K562 (cell line): ENCODE results near the gene CHSY1. TPM values are rescaled to one million over a fixed set of nuclear protein-coding genes. Genes with fewer than 3 reads are reported as not detected.

Experiments used
- ATAC-seq: fragments of 200-7000 bp; cut with Tn5 transposase; 3 replicates; pipeline ENCODE4 v1.9.1; 2020; ENCODE audit warnings: moderate library complexity
- BruUV-seq: library from RNA; stranded (reverse); fragments of 400-500 nt; replicated peaks from 2 replicates; lab custom pipeline; 2021; lab: Mats Ljungman, UMichigan
- CTCF ChIA-PET: fragments of 300-600 bp; formaldehyde crosslinking; extraction: SDS; loops from one replicate; lab custom pipeline; 2021; ENCODE audit warnings: low intra/inter-chr PET ratio; lab: Yijun Ruan, JAX
- POLR2A ChIA-PET: fragments of 300-600, 350-650 bp; sonication (Branson Sonifier 250); formaldehyde crosslinking; extraction: SDS; loops from one replicate; lab custom pipeline; 2021; ENCODE audit warnings: antibody characterized with exemption, inconsistent platforms; lab: Yijun Ruan, JAX
- DNase-seq, 4 experiments: peaks; one replicate each; pipeline versions ENCODE4 v3.0.0 to v3.0.0-alpha.2; 2011 to 2018; ENCODE audit warnings: low spot score in 3 of 4, mixed read lengths in 3 of 4; ENCODE audit errors: extremely low read depth in 1 of 4
- FAIRE-seq: peaks from 2 replicates; lab custom pipeline; 2011; peaks lifted over from hg19 to GRCh38; lab: Jason Lieb, UNC
- H2AFZ ChIP-seq: 2 replicates; pipeline ENCODE4 v1.6.0; 2011; ENCODE audit warnings: low read depth, low read length, control low read depth, inconsistent platforms
- H3K27ac ChIP-seq: fragments of 200-600 bp; 3 replicates; pipeline ENCODE4 v1.8.0; 2011; ENCODE audit warnings: low read depth, mild to moderate bottlenecking, control low read depth, inconsistent platforms, low read length, moderate library complexity, mixed read lengths; ENCODE audit errors: extremely low read depth
- H3K27me3 ChIP-seq, 2 experiments: fragments of 300-600 bp in 1 of 2; 2 replicates in 1 of 2; 3 replicates in 1 of 2; pipeline versions ENCODE4 v1.6.0 to v1.8.0; 2011; ENCODE audit warnings: inconsistent platforms in 2 of 2, low read length in 2 of 2, mild to moderate bottlenecking in 1 of 2, mixed read lengths in 1 of 2, moderate library complexity in 1 of 2; ENCODE audit not compliant: control insufficient read depth in 2 of 2, insufficient read depth in 2 of 2
- H3K36me3 ChIP-seq: fragments of 300-600 bp; 3 replicates; pipeline ENCODE4 v1.8.0; 2011; ENCODE audit warnings: mild to moderate bottlenecking, low read length, inconsistent platforms; ENCODE audit not compliant: control insufficient read depth, insufficient read depth
- H3K4me1 ChIP-seq, 2 experiments: fragments of 200-600 bp in 1 of 2; replicated peaks in 1 of 2; 2 replicates in 1 of 2; 3 replicates in 1 of 2; pipeline versions ENCODE4 v1.5.1 to v1.8.0; 2011; ENCODE audit warnings: inconsistent platforms in 2 of 2, low read length in 2 of 2, mild to moderate bottlenecking in 1 of 2, mixed read lengths in 1 of 2, moderate library complexity in 1 of 2; ENCODE audit not compliant: control insufficient read depth in 2 of 2, insufficient read depth in 2 of 2
- H3K4me2 ChIP-seq: 2 replicates; pipeline ENCODE4 v1.6.1; 2011; ENCODE audit warnings: low read length, control low read depth, inconsistent platforms, mixed read lengths; ENCODE audit not compliant: insufficient read depth
- H3K4me3 ChIP-seq: fragments of 200-600 bp; sonication (generic), shearing (Covaris generic); 2 replicates; pipeline ENCODE4 v1.5.1; 2016; ENCODE audit warnings: control low read depth, inconsistent platforms
- H3K79me2 ChIP-seq: fragments of 200-600 bp; 3 replicates; pipeline ENCODE4 v1.8.0; 2011; ENCODE audit warnings: low read length, inconsistent platforms; ENCODE audit not compliant: control insufficient read depth, insufficient read depth
- H3K9ac ChIP-seq, 2 experiments: 2 replicates each; pipeline versions ENCODE4 v1.6.0 to v1.6.1; 2011; ENCODE audit warnings: low read depth in 2 of 2, low read length in 2 of 2, control low read depth in 1 of 2, inconsistent platforms in 1 of 2, mild to moderate bottlenecking in 1 of 2, mixed read lengths in 1 of 2; ENCODE audit not compliant: insufficient read depth in 1 of 2
- H3K9me1 ChIP-seq: one replicate; pipeline ENCODE4 v1.6.0; 2011; ENCODE audit warnings: inconsistent platforms, mild to moderate bottlenecking, low read length, moderate library complexity; ENCODE audit not compliant: control insufficient read depth, insufficient read depth
- H3K9me3 ChIP-seq: replicated peaks from 2 replicates; pipeline ENCODE4 v1.5.1; 2011; ENCODE audit warnings: low read depth, low read length, inconsistent platforms; ENCODE audit not compliant: control insufficient read depth, insufficient read depth
- H4K20me1 ChIP-seq: replicated peaks from 2 replicates; pipeline ENCODE4 v1.6.1; 2011; ENCODE audit warnings: low read length, inconsistent platforms, mixed read lengths; ENCODE audit not compliant: control insufficient read depth, insufficient read depth
- CUX1 ChIP-seq: fragments of 200-800 bp; sonication (Bioruptor generic); IDR thresholded peaks from 2 replicates; pipeline ENCODE4 v1.6.1; 2016; ENCODE audit warnings: missing genetic modification characterization, missing compliant biosample characterization
- PTRF ChIP-seq: fragments of 450-650 bp; IDR thresholded peaks from 2 replicates; pipeline ENCODE4 v1.6.1; 2016; ENCODE audit warnings: mild to moderate bottlenecking, missing genetic modification characterization, missing compliant biosample characterization
- REST ChIP-seq, 2 experiments: fragments of 450-650 bp; formaldehyde crosslinking in 1 of 2; IDR thresholded peaks; 2 replicates each; pipeline versions ENCODE4 v1.4.0 to v1.6.1; 2014 to 2020; ENCODE audit warnings: mild to moderate bottlenecking in 2 of 2, borderline replicate concordance in 1 of 2, low read depth in 1 of 2
- YY1 ChIP-seq, 3 experiments: IDR thresholded peaks; 2 replicates each; pipeline ENCODE4 v1.6.1; 2011; ENCODE audit warnings: low read length in 2 of 3, mild to moderate bottlenecking in 2 of 3, moderate library complexity in 2 of 3, borderline replicate concordance in 1 of 3, control low read depth in 1 of 3, low read depth in 1 of 3; ENCODE audit not compliant: insufficient read depth in 3 of 3, insufficient replicate concordance in 2 of 3, control insufficient read depth in 1 of 3, insufficient read length in 1 of 3; ENCODE audit errors: extremely low read depth in 1 of 3
- WGBS: fragments of 100-300 bp; shearing (Covaris generic); methylation state at CpG from one replicate; pipeline ENCODE4 v1.1.6; 2016; ENCODE audit warnings: low coverage, mixed read lengths; ENCODE audit not compliant: insufficient coverage; ENCODE audit errors: missing lambda C conversion rate; 5-methylcytosine and 5-hydroxymethylcytosine counted together
- in situ Hi-C: fragments of 300-500 bp; cut with MboI; formaldehyde crosslinking; loops from 4 replicates; pipeline ENCODE4 v1.15.0; 2018; ENCODE audit warnings: inconsistent platforms, mixed read lengths
- intact Hi-C: fragments of 100-400 bp; cut with micrococcal nuclease; formaldehyde crosslinking; loops from 2 replicates; pipeline ENCODE4 v1.14.2; 2022
- polyA plus RNA-seq, 8 experiments: library from polyadenylated mRNA; depleted of rRNA in 4 of 8; stranded (reverse) in 5 of 8; unstranded in 3 of 8; fragments of >200 nt; fragmentation: Nextera tagmentation in 2 of 8; fragmentation: Illumina TruSeq in 1 of 8; extraction: Ambion mirVana in 2 of 8; extraction: Trizol in 1 of 8; gene quantifications; 2 replicates each; pipeline versions ENCODE4 v1.2.1 to v1.2.3, GENCODE V29; 2011 to 2014; ENCODE audit warnings: inconsistent platforms in 1 of 8, missing spikeins in 1 of 8
- total RNA-seq, 7 experiments: library from RNA; depleted of rRNA in 6 of 7; stranded (reverse); fragments of >200 nt in 6 of 7; fragmentation: Illumina TruSeq in 2 of 7; extraction: Trizol in 2 of 7; gene quantifications; 2 replicates each; pipeline versions ENCODE4 v1.2.1 to v1.2.3, GENCODE V29; 2011 to 2021; ENCODE audit warnings: low replicate concordance in 1 of 7

Gene CHSY1
- total and polyA plus RNA-seq, 9 of the 15 experiments (the other 6 are each of a cell fraction or from before 2014, with no cell fraction given) = 7.0 to 16.4 (median 13.4) TPM

- H3K27me3 ChIP-seq = no peaks in the 10 kb centered on the region
- ChIA-PET CTCF (no interaction called here), POLR2A (interaction anchor here (0.7 to 2.0 kb wide), 8 partner anchors 11 to 558 kb away, joined by 3 to 6 read pairs (median 4); no protein-coding TSS in a partner anchor)
- 3% methylated on average over 13 of the region's 13 CpGs for WGBS
- DNase-seq (peak; percentile 94 to 97 (median 95)), FAIRE-seq (peak; percentile 99), ATAC-seq (peak; percentile 97)
- H4K20me1 ChIP-seq = no peaks in the 10 kb centered on the region
- peak overlapping the region; percentile 92 for H2AFZ ChIP-seq
- H3K36me3 ChIP-seq = no peaks in the 10 kb centered on the region
- no TSS peak for BruUV-seq
- peak overlapping the region; percentile 34 for H3K4me3 ChIP-seq
- no peaks in the 10 kb centered on the region for H3K9me1 ChIP-seq
- in situ Hi-C loops = no loop called here
- peaks cover 27 to 29% of the 10 kb centered on the region in 2 experiments for H3K4me1 ChIP-seq
- intact Hi-C loops = loop anchor here (1.0 kb wide), 1 partner anchor 10 kb away; no protein-coding TSS in a partner anchor
- peak overlapping the region; percentile 75 for H3K4me2 ChIP-seq
- H3K79me2 ChIP-seq = no peaks in the 10 kb centered on the region
- peaks cover 12% of the 10 kb centered on the region for H3K9me3 ChIP-seq
- peak overlapping the region; percentile 92 for H3K27ac ChIP-seq
- H3K9ac ChIP-seq = peak overlapping the region; percentile 66 to 82
- TF ChIP-seq REST (IDR thresholded peaks at IDR 0.05; ENCODE audit: borderline replicate concordance) (peak; percentile 82), REST (CRISPR knock-in tag; IDR thresholded peaks at IDR 0.05; ENCODE audit: low read depth) (no peak), CUX1 (CRISPR knock-in tag) (no peak), PTRF (no peak), YY1 (IDR thresholded peaks at IDR 0.05; ENCODE audit: borderline replicate concordance in 1 of 3, control insufficient read depth in 1 of 3, extremely low read depth in 1 of 3, insufficient read depth in 3 of 3, insufficient read length in 1 of 3, insufficient replicate concordance in 2 of 3, low read depth in 1 of 3, low read length in 2 of 3) (no peak)
Observed at GRCh38 chr15:101167753-101168462, 83.9 kb downstream of the CHSY1 start.
